Bronchial epithelial cell (primary cell): ENCODE measurements around the gene NVL. TPM values are rescaled to one million over a fixed set of nuclear protein-coding genes. Genes with fewer than 3 reads are reported as not detected.
A peak's percentile ranks its signal among the peaks of the same experiment; 100 is the strongest.

Source experiments
- DNase-seq: peaks from one replicate; pipeline ENCODE4 v3.0.0-alpha.2; 2010; ENCODE audit warnings: low read depth
- FAIRE-seq: peaks from 2 replicates; lab custom pipeline; 2011; peaks lifted over from hg19 to GRCh38; lab: Jason Lieb, UNC
- H3K27me3 ChIP-seq: 2 replicates; pipeline ENCODE4 v1.5.1; 2011; ENCODE audit warnings: low read length; ENCODE audit not compliant: control insufficient read depth, insufficient read depth
- H3K36me3 ChIP-seq: 2 replicates; pipeline ENCODE4 v1.5.1; 2011; ENCODE audit warnings: low read length; ENCODE audit not compliant: control insufficient read depth, insufficient read depth
- H3K4me3 ChIP-seq: 2 replicates; pipeline ENCODE4 v1.5.1; 2011; ENCODE audit warnings: mild to moderate bottlenecking, low read depth, low read length, control low read depth
- total RNA-seq: library from RNA; depleted of rRNA; stranded (reverse); fragments of >200 nt; gene quantifications from 2 replicates; pipeline ENCODE4 v1.2.1, GENCODE V29; 2014
- TF ChIP-seq, protein P1 (sequence below): IDR thresholded peaks from 2 replicates; pipeline ENCODE4 v1.5.1; 2011; ENCODE audit warnings: mild to moderate bottlenecking, moderate library complexity, low read length, control low read depth, inconsistent platforms; ENCODE audit not compliant: insufficient read depth, severe bottlenecking

NVL gene
- total RNA-seq, 1 donor from 2014 or later, result 23.7 TPM

DNA sequence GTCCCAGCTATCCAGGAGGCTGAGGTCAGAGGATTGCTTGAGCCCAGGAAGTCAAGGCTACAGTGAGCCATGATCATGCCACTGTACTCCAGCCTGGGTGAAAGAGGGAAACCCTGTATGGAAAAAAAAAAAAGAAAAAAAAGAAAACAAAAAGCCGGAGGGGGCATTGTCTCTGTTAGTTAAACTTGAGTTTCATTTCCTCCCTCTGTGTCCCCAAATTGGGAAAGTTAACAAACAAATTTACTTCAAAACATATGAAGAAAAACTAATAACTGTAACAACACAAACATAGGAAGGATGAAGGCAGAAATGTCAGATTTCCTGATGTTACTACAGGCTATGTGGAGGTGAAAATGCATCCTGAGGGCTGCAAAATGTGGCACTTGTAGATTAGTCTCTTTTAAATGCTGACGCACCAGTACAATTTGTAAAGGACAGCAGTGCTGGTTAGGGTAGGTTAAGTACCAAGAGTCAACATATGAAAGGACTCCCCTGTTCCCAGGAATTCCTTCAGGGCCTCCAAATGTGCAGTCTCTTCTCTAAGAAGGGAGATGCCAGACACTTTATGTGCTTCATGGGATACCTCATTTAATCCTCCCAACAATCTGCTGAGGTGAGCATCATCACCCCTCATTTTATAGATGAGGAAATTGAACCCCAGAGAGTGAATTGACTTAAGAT lies 94.0 kb downstream of the NVL start:
- Histone ChIP-seq H3K27me3 (no peaks in the 10 kb centered on the region), H3K4me3 (no peak overlapping the region), H3K36me3 (peaks cover 3% of the 10 kb centered on the region)
- TF ChIP-seq, protein P1, sequence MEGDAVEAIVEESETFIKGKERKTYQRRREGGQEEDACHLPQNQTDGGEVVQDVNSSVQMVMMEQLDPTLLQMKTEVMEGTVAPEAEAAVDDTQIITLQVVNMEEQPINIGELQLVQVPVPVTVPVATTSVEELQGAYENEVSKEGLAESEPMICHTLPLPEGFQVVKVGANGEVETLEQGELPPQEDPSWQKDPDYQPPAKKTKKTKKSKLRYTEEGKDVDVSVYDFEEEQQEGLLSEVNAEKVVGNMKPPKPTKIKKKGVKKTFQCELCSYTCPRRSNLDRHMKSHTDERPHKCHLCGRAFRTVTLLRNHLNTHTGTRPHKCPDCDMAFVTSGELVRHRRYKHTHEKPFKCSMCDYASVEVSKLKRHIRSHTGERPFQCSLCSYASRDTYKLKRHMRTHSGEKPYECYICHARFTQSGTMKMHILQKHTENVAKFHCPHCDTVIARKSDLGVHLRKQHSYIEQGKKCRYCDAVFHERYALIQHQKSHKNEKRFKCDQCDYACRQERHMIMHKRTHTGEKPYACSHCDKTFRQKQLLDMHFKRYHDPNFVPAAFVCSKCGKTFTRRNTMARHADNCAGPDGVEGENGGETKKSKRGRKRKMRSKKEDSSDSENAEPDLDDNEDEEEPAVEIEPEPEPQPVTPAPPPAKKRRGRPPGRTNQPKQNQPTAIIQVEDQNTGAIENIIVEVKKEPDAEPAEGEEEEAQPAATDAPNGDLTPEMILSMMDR, result no peak
- FAIRE-seq, result no peak
- no peak for DNase-seq

DNA sequence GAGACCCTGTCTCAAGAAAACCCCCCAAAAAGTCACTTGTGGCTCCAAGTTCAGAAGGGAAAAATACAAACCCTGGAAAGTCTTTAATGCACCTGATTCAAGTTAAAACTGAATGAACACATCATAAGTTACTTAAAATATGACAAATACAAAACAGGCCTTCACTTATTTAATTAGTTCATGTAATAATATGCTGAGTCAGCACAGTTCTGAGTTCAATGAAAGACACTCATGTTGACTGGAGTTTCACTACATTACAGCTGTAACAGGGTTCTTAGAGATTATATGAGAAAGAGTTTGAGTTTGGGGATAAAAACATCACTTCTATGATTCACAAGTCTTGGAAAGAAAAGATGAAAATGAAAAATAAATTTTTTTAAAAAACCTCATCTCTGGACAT lies 96.0 kb downstream of the NVL start:
- no peaks in the 10 kb centered on the region for H3K27me3 ChIP-seq
- DNase-seq, result no peak
- peaks cover 3% of the 10 kb centered on the region for H3K36me3 ChIP-seq
- TF ChIP-seq, protein P1, result no peak
- no peak for FAIRE-seq
- H3K4me3 ChIP-seq, result no peak overlapping the region

DNA sequence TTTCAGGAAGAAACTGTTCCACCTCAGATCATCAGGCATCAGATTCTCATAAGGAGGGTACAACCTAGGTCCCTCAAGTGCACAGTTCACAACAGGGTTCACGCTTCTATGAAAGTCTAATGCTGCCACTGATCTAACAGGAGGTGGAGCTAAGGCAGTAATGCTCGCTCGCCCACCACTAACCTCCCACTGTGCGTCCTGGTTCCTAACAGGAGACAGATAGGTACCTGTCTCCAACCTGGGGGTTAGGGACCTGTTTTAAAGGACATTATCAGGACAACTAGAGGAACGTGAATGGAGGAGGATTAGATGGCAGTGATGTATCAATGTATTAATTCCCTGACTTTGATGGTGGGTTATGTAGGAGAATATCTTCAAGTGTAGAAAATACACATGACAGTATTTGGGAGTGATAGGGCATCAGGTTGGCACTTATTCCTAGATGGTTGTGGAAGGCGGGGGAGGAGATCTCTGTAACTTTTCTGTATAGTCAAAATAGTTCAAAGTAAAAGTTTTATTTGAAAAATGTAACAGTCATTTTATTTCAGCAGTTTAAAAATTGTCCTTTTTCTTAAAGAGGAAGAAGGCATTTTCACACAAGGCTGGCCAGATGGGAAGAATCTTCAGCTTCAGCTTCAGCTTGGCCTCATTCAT lies 103.0 kb downstream of the NVL start:
- Histone ChIP-seq H3K4me3 (no peak overlapping the region), H3K36me3 (no peaks in the 10 kb centered on the region), H3K27me3 (no peaks in the 10 kb centered on the region)
- FAIRE-seq (no peak), DNase-seq (no peak)
- TF ChIP-seq, protein P1, result no peak

DNA sequence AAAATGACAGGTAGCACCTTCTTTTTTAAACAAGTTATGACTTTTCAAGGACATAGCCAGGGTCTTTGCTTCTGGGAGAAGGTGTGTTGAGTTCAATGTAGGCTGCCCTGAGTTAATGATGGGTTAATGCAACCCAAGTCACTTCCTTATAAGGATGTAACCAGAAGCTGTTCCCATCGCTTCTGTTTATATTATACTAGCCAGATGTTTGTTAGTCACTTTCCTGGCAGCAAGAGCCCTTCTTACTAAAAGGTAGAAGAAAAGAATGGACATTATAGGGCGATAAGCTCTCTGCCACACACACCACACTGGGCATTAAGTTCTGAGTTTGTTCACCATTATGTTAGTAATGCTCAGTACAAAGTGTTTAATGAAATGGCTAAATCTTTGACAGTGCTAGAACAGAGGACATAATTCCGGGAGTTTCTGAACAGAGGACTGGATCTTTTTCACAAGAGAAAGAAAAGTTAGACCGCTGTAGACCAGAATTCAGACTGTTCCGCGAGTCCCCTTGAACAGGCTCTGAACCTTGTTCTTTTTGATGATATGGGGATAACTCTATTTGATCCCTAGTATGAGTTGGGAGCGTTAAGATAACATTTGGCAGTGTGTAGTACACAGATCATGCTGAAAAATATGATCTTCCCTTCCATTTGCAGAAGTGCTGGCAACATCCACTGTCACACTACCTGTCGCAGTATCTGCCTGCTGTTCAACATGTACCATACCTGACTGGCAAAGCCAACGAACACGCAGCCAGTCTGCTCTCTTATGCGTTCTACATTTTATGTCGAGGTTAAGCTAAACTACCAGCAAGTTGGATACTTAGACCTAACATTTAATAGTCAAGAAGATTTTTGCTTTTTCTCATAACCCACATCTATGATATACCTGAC lies 105.9 kb downstream of the NVL start:
- no peak overlapping the region for H3K4me3 ChIP-seq
- TF ChIP-seq, protein P1, result no peak
- no peaks in the 10 kb centered on the region for H3K27me3 ChIP-seq
- FAIRE-seq (no peak), DNase-seq (peak; percentile 74)
- no peaks in the 10 kb centered on the region for H3K36me3 ChIP-seq

DNA sequence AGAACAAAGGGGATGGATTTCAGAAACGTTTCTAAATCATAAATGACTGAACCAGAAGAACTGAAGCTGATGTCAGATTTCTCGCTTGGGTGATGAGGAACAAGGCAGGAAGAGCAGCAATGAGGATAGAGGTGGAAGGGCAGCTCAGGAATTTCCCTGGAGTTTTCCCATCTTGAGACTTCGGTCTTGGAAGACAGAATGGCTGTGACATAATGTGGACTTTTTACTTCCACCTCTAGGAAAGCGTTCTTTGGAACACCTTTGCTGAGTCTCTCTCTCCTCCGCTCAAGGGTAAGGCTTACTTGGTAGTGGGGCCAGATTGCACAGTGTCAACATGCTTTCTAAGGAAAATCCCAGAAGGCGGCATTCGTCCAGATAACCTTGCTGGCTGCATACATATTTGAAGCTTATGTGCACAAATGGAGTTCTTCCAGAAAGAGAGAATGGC lies 110.3 kb downstream of the NVL start:
- TF ChIP-seq, protein P1, result no peak
- FAIRE-seq, result no peak
- Histone ChIP-seq H3K36me3 (no peaks in the 10 kb centered on the region), H3K27me3 (no peaks in the 10 kb centered on the region), H3K4me3 (no peak overlapping the region)
- no peak for DNase-seq
